Prostate gland (tissue), 2 donors: ENCODE results near the gene CSF3.

ENCODE experiments used
- CTCF ChIP-seq, 4 experiments: fragments of 200-600 bp in 2 of 4; fragments of 450-650 bp in 2 of 4; sonication (generic) in 2 of 4; IDR thresholded peaks; 1 replicate in 3 of 4; 2 replicates in 1 of 4; pipeline ENCODE4 v1.5.1; 2016 to 2019; ENCODE audit warnings: antibody characterized with exemption in 4 of 4, mild to moderate bottlenecking in 2 of 4, moderate library complexity in 2 of 4
- POLR2A ChIP-seq: fragments of 450-650 bp; IDR thresholded peaks from one replicate; pipeline ENCODE4 v1.6.1; 2016; ENCODE audit warnings: antibody characterized with exemption, mild to moderate bottlenecking

GRCh38 chr17:40056379-40057015 is 41.3 kb downstream of the CSF3 start:
- TF ChIP-seq CTCF (IDR thresholded peaks at IDR 0.05) (no peak), POLR2A (no peak)
